Measurements from ENCODE around the gene STX1B.

- TF ChIP-seq, protein P1, sequence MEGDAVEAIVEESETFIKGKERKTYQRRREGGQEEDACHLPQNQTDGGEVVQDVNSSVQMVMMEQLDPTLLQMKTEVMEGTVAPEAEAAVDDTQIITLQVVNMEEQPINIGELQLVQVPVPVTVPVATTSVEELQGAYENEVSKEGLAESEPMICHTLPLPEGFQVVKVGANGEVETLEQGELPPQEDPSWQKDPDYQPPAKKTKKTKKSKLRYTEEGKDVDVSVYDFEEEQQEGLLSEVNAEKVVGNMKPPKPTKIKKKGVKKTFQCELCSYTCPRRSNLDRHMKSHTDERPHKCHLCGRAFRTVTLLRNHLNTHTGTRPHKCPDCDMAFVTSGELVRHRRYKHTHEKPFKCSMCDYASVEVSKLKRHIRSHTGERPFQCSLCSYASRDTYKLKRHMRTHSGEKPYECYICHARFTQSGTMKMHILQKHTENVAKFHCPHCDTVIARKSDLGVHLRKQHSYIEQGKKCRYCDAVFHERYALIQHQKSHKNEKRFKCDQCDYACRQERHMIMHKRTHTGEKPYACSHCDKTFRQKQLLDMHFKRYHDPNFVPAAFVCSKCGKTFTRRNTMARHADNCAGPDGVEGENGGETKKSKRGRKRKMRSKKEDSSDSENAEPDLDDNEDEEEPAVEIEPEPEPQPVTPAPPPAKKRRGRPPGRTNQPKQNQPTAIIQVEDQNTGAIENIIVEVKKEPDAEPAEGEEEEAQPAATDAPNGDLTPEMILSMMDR (conservative IDR thresholded peaks at IDR 0.05): no peak
- TF ChIP-seq ZFX (IDR thresholded peaks at IDR 0.05): no peak
Measured at GRCh38 chr16:30997725-30998711, 12.4 kb downstream of the STX1B start.

Data from C4-2B (cell line).